Lower leg skin (tissue), 3 donors: ENCODE measurements around the gene PLCXD1.
"Not testable (repeated sequence)": the region's sequence is repeated elsewhere in the genome, so short reads cannot be mapped to it uniquely, and the experiment has no call there.

Source experiments
- POLR2A ChIP-seq, 2 donors: fragments of 450-650 bp; IDR thresholded peaks; one replicate each; pipeline ENCODE4 v1.6.1; 2016 to 2017; ENCODE audit warnings: antibody characterized with exemption in 2 of 2, mild to moderate bottlenecking in 1 of 2, moderate library complexity in 1 of 2
- TF ChIP-seq, protein P1 (sequence below), 3 donors: fragments of 450-650 bp; IDR thresholded peaks; one replicate each; pipeline ENCODE4 v1.5.1; 2016; ENCODE audit warnings: antibody characterized with exemption in 3 of 3, mild to moderate bottlenecking in 3 of 3, moderate library complexity in 2 of 3

DNA sequence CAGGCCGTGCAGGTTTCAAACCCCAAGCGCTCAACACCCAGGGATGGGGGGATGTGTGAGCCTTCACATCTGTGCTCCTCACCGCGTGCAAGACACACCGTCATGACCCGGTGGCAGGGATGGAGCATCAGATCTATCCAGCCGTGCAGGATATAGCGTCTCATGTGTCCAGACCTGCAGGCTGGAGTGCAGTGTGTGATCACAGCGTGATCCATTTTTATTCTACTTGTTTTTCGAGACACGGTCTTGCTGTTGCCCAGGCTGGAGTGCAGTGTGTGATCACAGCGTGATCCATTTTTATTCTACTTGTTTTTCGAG, 70.1 kb downstream of the PLCXD1 start:
- TF ChIP-seq, protein P1, sequence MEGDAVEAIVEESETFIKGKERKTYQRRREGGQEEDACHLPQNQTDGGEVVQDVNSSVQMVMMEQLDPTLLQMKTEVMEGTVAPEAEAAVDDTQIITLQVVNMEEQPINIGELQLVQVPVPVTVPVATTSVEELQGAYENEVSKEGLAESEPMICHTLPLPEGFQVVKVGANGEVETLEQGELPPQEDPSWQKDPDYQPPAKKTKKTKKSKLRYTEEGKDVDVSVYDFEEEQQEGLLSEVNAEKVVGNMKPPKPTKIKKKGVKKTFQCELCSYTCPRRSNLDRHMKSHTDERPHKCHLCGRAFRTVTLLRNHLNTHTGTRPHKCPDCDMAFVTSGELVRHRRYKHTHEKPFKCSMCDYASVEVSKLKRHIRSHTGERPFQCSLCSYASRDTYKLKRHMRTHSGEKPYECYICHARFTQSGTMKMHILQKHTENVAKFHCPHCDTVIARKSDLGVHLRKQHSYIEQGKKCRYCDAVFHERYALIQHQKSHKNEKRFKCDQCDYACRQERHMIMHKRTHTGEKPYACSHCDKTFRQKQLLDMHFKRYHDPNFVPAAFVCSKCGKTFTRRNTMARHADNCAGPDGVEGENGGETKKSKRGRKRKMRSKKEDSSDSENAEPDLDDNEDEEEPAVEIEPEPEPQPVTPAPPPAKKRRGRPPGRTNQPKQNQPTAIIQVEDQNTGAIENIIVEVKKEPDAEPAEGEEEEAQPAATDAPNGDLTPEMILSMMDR (IDR thresholded peaks at IDR 0.05), result not testable (repeated sequence)
- TF ChIP-seq POLR2A (IDR thresholded peaks at IDR 0.05), result not testable (repeated sequence)
